A673 (cell line): Measurements from ENCODE around the gene ZNRF4. TPM values are rescaled to one million over a fixed set of nuclear protein-coding genes. Genes with fewer than 3 reads are reported as not detected.

Experiments used
- BruUV-seq: library from RNA; stranded (reverse); fragments of 400-500 nt; replicated peaks from 2 replicates; lab custom pipeline; 2021; lab: Mats Ljungman, UMichigan
- CTCF ChIA-PET: fragments of 300-600 bp; sonication (Branson Sonifier 250); formaldehyde crosslinking; loops from one replicate; lab custom pipeline; 2022; ENCODE audit warnings: antibody characterized with exemption; lab: Charles Lee
- POLR2A ChIA-PET: fragments of 300-600 bp; sonication (Branson Sonifier 250); formaldehyde crosslinking; loops from one replicate; lab custom pipeline; 2022; ENCODE audit warnings: antibody characterized with exemption; ENCODE audit not compliant: low non-redundant PET; lab: Charles Lee
- DNase-seq: peaks from one replicate; pipeline ENCODE4 v3.0.0-alpha.2; 2015; ENCODE audit warnings: low spot score
- H3K27ac ChIP-seq: fragments of 200-600 bp; sonication (generic); 2 replicates; pipeline ENCODE4 v1.5.1; 2016; ENCODE audit warnings: mixed run types, low read depth, mild to moderate bottlenecking, mixed read lengths, antibody characterized with exemption, low read length; ENCODE audit not compliant: poor library complexity, severe bottlenecking
- H3K27me3 ChIP-seq: fragments of 200-600 bp; sonication (generic); replicated peaks from 2 replicates; pipeline ENCODE4 v1.6.1; 2017; ENCODE audit warnings: mixed run types, low read depth, mild to moderate bottlenecking, mixed read lengths, antibody characterized with exemption, low read length; ENCODE audit not compliant: insufficient read depth, poor library complexity
- H3K36me3 ChIP-seq: fragments of 200-600 bp; sonication (generic); 2 replicates; pipeline ENCODE4 v1.6.1; 2016; ENCODE audit warnings: mixed run types, mild to moderate bottlenecking, mixed read lengths, antibody characterized with exemption, low read length; ENCODE audit not compliant: insufficient read depth, poor library complexity, severe bottlenecking
- H3K4me1 ChIP-seq: fragments of 200-600 bp; sonication (generic); 2 replicates; pipeline ENCODE4 v1.6.1; 2017; ENCODE audit warnings: mixed run types, mild to moderate bottlenecking, mixed read lengths, antibody characterized with exemption, low read length; ENCODE audit not compliant: insufficient read depth, poor library complexity, severe bottlenecking
- H3K4me3 ChIP-seq: fragments of 200-600 bp; sonication (generic); 2 replicates; pipeline ENCODE4 v1.5.1; 2016; ENCODE audit warnings: low read depth, mixed run types, mild to moderate bottlenecking, mixed read lengths, low read length; ENCODE audit not compliant: poor library complexity, severe bottlenecking
- H3K9me3 ChIP-seq: fragments of 200-600 bp; sonication (generic); 2 replicates; pipeline ENCODE4 v1.6.1; 2016; ENCODE audit warnings: mixed run types, low read depth, mild to moderate bottlenecking, mixed read lengths, antibody characterized with exemption, low read length; ENCODE audit not compliant: poor library complexity, severe bottlenecking
- EZH2 ChIP-seq: fragments of 200-600 bp; sonication (generic); IDR thresholded peaks from 2 replicates; pipeline ENCODE4 v1.6.1; 2017; ENCODE audit warnings: borderline replicate concordance, low read depth, mild to moderate bottlenecking, mixed read lengths, antibody characterized with exemption, low read length; ENCODE audit not compliant: poor library complexity, severe bottlenecking
- intact Hi-C: fragments of 100-400 bp; cut with micrococcal nuclease; formaldehyde crosslinking; loops from one replicate; pipeline ENCODE4 v1.10.0; 2022; ENCODE audit not compliant: unreplicated experiment
- total RNA-seq: library from RNA; stranded (reverse); gene quantifications from 2 replicates; pipeline ENCODE4 v1.2.3, GENCODE V29; 2021
- TF ChIP-seq, protein P1 (sequence below): fragments of 300-800, 200-600 bp; sonication (generic); conservative IDR thresholded peaks from 2 replicates; pipeline ENCODE4 v1.5.1; 2017; ENCODE audit warnings: low read depth, mild to moderate bottlenecking, antibody characterized with exemption, low read length, moderate library complexity, mixed read lengths

ZNRF4 gene
- total RNA-seq, 1 experiment from 2014 or later, result not detected

DNA sequence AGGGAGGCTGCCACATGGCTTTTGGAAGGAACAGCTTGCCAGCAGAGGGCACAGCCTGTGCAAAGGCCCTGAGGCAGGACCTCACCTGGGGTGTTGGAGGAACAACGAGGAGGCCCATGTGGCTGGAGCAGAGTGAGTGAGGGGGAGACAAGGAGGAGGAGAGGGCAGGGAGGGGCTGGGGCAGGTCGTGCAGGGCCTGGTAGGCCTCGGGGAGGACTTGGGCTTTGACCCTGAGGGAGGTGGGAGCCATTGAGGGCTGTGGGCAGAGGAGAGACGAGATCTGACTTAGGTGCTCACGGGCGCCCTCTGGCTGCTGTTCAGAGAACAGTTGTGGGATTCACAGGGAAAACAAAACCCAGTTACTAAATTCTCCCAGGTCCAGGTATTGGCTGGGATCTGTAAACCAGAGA is 25.2 kb downstream of the ZNRF4 start:
- intact Hi-C loops, result no loop called here
- Histone ChIP-seq H3K9me3 (peaks cover 4% of the 10 kb centered on the region), H3K27me3 (peaks cover 15% of the 10 kb centered on the region), H3K27ac (no peak overlapping the region), H3K4me3 (no peak overlapping the region), H3K4me1 (peaks cover 9% of the 10 kb centered on the region), H3K36me3 (no peaks in the 10 kb centered on the region)
- no TSS peak for BruUV-seq
- ChIA-PET CTCF (no interaction called here), POLR2A (no interaction called here)
- DNase-seq, result peak; percentile 56
- no peak for TF ChIP-seq EZH2
- TF ChIP-seq, protein P1, sequence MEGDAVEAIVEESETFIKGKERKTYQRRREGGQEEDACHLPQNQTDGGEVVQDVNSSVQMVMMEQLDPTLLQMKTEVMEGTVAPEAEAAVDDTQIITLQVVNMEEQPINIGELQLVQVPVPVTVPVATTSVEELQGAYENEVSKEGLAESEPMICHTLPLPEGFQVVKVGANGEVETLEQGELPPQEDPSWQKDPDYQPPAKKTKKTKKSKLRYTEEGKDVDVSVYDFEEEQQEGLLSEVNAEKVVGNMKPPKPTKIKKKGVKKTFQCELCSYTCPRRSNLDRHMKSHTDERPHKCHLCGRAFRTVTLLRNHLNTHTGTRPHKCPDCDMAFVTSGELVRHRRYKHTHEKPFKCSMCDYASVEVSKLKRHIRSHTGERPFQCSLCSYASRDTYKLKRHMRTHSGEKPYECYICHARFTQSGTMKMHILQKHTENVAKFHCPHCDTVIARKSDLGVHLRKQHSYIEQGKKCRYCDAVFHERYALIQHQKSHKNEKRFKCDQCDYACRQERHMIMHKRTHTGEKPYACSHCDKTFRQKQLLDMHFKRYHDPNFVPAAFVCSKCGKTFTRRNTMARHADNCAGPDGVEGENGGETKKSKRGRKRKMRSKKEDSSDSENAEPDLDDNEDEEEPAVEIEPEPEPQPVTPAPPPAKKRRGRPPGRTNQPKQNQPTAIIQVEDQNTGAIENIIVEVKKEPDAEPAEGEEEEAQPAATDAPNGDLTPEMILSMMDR, result peak; percentile 73

DNA sequence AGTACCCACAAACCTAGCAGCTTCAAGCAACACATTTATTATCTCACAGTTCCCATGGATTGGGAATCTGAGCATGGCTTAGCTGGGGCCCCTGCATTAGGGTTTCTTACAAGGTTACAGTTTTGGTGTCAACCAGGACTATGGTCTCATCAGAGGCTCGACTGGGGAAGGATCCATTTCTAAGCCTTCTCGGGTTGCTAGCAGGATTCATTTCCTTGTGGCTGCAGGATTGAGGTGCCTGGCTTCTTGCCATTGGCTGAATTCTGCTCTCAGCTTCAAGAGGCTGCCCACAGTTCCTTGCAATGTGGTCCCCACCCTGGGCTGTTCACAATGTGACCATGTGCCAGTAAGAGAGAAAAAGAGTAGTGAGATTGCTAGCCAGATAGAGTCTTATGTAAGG is 26.7 kb downstream of the ZNRF4 start:
- ChIA-PET CTCF (no interaction called here), POLR2A (no interaction called here)
- H3K4me1 ChIP-seq, result peaks cover 9% of the 10 kb centered on the region
- no TSS peak for BruUV-seq
- TF ChIP-seq EZH2, result no peak
- TF ChIP-seq, protein P1, result no peak
- DNase-seq, result no peak
- H3K27me3 ChIP-seq, result peaks cover 15% of the 10 kb centered on the region
- H3K36me3 ChIP-seq, result no peaks in the 10 kb centered on the region
- H3K9me3 ChIP-seq, result peaks cover 4% of the 10 kb centered on the region
- H3K4me3 ChIP-seq, result no peak overlapping the region
- intact Hi-C loops, result no loop called here
- H3K27ac ChIP-seq, result no peak overlapping the region

DNA sequence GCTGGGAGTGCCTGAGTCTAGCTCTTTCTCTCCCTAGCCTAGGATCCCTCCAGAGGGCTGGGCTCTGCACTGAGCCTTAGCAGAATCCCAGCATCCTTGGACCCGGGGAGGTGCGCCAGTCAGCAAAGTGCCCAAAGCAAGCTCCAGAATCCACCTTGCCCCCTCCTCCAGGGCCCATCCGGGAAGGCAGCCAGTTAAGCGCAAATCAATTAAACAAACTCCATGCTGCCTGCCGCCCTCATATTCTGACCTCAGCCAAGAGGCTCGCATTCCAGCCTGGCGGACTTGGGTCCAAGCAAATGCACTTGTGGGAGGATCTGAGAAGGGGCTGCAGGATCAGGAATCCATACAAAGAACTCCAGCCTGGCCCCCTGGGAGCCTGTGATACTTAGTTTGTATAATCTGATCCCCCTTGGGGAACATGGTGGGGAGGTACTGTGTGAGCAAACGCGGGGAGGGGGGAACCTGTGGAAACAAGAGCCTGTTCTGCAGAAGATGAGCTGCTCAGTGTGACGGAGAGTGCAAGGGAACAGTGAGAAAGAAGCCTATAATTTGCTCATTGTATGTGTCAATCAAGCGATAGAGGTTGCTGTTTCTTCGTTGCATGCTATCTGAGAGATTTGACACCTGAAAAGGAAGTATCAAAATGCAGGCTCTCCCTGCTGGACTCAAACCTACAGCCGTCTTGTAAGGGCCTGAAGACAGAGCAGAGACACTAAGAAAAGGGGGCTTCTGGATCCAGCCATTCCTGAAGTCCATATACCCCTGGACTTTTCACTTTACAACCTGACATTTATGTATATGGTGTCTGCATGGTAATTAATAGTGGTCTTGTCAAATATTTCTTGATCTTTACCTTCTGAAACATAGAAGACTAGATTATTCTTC is 29.4 kb downstream of the ZNRF4 start:
- BruUV-seq, result no TSS peak
- TF ChIP-seq EZH2, result no peak
- TF ChIP-seq, protein P1, result no peak
- Histone ChIP-seq H3K36me3 (no peaks in the 10 kb centered on the region), H3K4me1 (peaks cover 9% of the 10 kb centered on the region), H3K27ac (no peak overlapping the region), H3K9me3 (peaks cover 4% of the 10 kb centered on the region), H3K4me3 (no peak overlapping the region), H3K27me3 (no peaks in the 10 kb centered on the region)
- ChIA-PET POLR2A (no interaction called here), CTCF (no interaction called here)
- intact Hi-C loops, result no loop called here
- peak; percentile 42 for DNase-seq
